Measurements from ENCODE around the gene EEF1B2.

DNA sequence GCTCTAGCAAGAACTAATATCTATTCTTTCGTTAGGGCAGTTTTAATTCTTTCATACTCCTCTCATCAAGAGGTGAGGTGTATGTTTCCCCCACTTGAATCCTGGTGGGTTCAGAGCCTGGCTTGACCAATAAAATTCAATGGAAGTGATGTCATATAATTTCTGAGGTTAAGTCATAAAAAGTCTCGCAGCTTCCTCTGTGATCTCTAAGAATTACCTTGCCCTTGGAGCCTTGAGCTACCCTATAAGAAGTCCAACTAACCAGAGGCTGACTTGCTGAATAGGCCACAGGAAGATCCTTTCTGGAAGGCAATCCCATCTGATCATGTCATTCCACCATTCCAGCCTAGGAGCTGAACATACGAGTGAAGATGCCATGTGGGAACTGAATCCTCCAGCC lies 47.6 kb upstream of the EEF1B2 start:
- TF ChIP-seq, protein P1, sequence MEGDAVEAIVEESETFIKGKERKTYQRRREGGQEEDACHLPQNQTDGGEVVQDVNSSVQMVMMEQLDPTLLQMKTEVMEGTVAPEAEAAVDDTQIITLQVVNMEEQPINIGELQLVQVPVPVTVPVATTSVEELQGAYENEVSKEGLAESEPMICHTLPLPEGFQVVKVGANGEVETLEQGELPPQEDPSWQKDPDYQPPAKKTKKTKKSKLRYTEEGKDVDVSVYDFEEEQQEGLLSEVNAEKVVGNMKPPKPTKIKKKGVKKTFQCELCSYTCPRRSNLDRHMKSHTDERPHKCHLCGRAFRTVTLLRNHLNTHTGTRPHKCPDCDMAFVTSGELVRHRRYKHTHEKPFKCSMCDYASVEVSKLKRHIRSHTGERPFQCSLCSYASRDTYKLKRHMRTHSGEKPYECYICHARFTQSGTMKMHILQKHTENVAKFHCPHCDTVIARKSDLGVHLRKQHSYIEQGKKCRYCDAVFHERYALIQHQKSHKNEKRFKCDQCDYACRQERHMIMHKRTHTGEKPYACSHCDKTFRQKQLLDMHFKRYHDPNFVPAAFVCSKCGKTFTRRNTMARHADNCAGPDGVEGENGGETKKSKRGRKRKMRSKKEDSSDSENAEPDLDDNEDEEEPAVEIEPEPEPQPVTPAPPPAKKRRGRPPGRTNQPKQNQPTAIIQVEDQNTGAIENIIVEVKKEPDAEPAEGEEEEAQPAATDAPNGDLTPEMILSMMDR (IDR thresholded peaks at IDR 0.05), result no peak
- TF ChIP-seq JUN (CRISPR knock-in tag; IDR thresholded peaks at IDR 0.05), result no peak
- no peak for TF ChIP-seq NR1H2 (CRISPR knock-in tag; IDR thresholded peaks at IDR 0.05)
- no peak for TF ChIP-seq ZNF416 (CRISPR knock-in tag; IDR thresholded peaks at IDR 0.05)
- TF ChIP-seq EMX1 (CRISPR knock-in tag; IDR thresholded peaks at IDR 0.05), result no peak
- TF ChIP-seq, protein P2, sequence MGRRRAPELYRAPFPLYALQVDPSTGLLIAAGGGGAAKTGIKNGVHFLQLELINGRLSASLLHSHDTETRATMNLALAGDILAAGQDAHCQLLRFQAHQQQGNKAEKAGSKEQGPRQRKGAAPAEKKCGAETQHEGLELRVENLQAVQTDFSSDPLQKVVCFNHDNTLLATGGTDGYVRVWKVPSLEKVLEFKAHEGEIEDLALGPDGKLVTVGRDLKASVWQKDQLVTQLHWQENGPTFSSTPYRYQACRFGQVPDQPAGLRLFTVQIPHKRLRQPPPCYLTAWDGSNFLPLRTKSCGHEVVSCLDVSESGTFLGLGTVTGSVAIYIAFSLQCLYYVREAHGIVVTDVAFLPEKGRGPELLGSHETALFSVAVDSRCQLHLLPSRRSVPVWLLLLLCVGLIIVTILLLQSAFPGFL (CRISPR knock-in tag; IDR thresholded peaks at IDR 0.05; ENCODE audit: borderline replicate concordance), result no peak

Measured in WTC11 (cell line).